GM19238 (cell line): ENCODE data around the gene MACROD2.
"Not testable (repeated sequence)": the region's sequence is repeated elsewhere in the genome, so short reads cannot be mapped to it uniquely, and the experiment has no call there.

Experiments used
- DNase-seq: peaks from one replicate; pipeline ENCODE4 v3.0.0; 2011; ENCODE audit warnings: low spot score; ENCODE audit not compliant: insufficient read length

The MACROD2 gene

GRCh38 chr20:15487682-15488081 lies 1492.4 kb downstream of the MACROD2 start:
- DNase-seq, result no peak

- no peak for DNase-seq
These were observed 1496.3 kb downstream of the MACROD2 start for GRCh38 chr20:15491575-15491974.

- DNase-seq, result no peak
These were observed 1499.5 kb downstream of the MACROD2 start for GRCh38 chr20:15494851-15495250.

GRCh38 chr20:15496501-15497039 lies 1501.3 kb downstream of the MACROD2 start:
- no peak for DNase-seq

GRCh38 chr20:15498926-15499325 lies 1503.6 kb downstream of the MACROD2 start:
- DNase-seq, result no peak

- no peak for DNase-seq
These were observed 1511.0 kb downstream of the MACROD2 start for GRCh38 chr20:15506311-15506710.

GRCh38 chr20:15507151-15507550 lies 1511.8 kb downstream of the MACROD2 start:
- no peak for DNase-seq

- no peak for DNase-seq
These were observed 1516.2 kb downstream of the MACROD2 start for GRCh38 chr20:15511551-15511950.

GRCh38 chr20:15512916-15513315 lies 1517.6 kb downstream of the MACROD2 start:
- DNase-seq, result no peak

- no peak for DNase-seq
These were observed 1520.4 kb downstream of the MACROD2 start for GRCh38 chr20:15515691-15516090.

- no peak for DNase-seq
These were observed 1525.7 kb downstream of the MACROD2 start for GRCh38 chr20:15520930-15521524.

GRCh38 chr20:15523400-15523799 lies 1528.1 kb downstream of the MACROD2 start:
- DNase-seq, result no peak

- no peak for DNase-seq
These were observed 1533.2 kb downstream of the MACROD2 start for GRCh38 chr20:15528391-15529111.

GRCh38 chr20:15535863-15536262 lies 1540.5 kb downstream of the MACROD2 start:
- no peak for DNase-seq

GRCh38 chr20:15537200-15537599 lies 1541.9 kb downstream of the MACROD2 start:
- not testable (repeated sequence) for DNase-seq

GRCh38 chr20:15542655-15543054 lies 1547.3 kb downstream of the MACROD2 start:
- no peak for DNase-seq

- no peak for DNase-seq
These were observed 1549.4 kb downstream of the MACROD2 start for GRCh38 chr20:15544742-15545141.

- no peak for DNase-seq
These were observed 1551.3 kb downstream of the MACROD2 start for GRCh38 chr20:15546525-15547023.

GRCh38 chr20:15547119-15547518 lies 1551.8 kb downstream of the MACROD2 start:
- no peak for DNase-seq

- no peak for DNase-seq
These were observed 1555.0 kb downstream of the MACROD2 start for GRCh38 chr20:15550116-15550870.

GRCh38 chr20:15555913-15556312 lies 1560.6 kb downstream of the MACROD2 start:
- DNase-seq, result no peak

GRCh38 chr20:15556869-15557268 lies 1561.6 kb downstream of the MACROD2 start:
- DNase-seq, result no peak
